HTERT RPE-1 (cell line): ENCODE measurements around the gene DRC7.

Source experiments
- in situ Hi-C: fragments of 300-500 bp; cut with MboI; formaldehyde crosslinking; loops from 4 replicates; pipeline ENCODE4 v1.14.3; 2020; ENCODE audit warnings: low sequenced_read_pairs

DRC7 gene

DNA sequence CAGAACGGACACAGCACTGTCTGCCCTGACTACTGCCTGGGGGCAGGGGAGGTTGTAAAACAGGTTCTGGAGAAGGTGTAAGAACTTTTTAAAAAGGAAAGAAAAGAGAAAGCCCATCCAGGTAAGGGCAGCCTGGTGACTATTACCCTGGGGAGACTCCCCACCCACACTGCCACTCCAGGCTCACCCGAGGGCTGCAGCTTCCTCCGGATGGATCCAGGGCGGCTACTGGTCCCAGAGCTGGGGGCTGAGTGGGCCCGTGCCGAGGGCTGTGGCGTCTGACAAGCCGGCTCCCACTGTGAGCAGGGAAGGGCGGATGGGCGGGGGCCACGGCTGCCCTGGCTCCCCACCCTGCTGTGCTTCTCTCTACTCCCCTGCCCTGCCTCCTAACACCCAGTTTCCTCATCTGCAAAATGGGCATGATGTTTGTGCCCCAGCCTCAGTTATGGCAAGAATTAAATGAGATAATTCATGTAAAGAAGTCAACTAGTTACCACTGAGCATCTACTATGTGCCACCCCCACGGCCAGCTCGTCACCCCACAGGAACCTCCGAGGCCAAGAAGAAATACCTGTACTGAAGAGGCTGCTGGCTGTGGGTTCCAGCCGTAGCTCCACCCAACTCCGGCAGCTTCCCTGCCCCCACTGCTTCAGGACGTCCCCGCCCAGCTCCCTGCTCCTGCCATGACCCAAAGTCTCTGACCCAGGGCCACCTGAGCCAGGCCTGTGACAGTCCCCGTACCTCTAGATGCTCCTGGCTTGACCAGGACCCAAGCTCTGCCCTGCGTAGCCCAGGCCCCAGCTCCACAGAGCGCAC lies 65.1 kb downstream of the DRC7 start:
- in situ Hi-C loops: no loop called here

DNA sequence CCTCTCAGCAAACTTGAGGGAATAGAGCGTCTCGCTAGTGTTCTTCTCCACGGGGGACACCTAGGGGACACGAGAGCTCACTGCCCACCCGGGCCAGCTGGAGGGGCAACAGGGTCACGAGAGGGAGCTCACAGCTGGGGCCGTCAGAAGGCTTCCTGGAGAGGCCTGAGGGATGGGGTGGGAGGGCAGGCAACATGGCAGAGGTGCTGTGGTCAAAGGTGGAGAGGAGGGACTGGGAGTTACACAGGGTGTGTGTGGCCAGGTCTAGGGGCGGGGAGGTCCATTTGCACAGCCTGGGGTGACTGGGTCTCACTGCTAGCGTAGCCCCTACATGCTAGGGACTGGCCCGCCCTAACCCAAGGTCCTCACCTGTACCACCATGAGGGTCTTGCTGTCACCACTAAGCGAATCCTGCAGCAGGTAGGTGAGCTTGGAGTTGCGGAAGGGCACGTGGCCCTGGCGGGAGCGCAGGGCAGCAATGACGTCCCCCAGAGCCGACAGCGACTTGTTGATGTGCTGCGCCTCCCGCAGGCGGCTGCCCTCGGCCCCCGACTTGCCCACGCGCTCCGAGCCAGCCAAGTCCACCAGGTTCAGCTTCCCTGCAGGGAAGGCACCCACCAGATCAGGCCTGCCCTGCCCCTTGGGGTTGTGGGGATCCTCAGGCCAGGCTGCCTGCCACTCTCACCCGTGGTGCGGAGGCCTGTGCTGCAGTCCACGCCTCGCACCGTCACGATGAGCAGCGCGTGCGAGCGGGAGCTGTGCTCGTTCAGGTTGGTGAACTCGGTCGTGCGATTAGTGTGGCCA lies 66.0 kb downstream of the DRC7 start:
- in situ Hi-C loops: no loop called here

GRCh38 chr16:57761301-57761700 lies 66.7 kb downstream of the DRC7 start:
- in situ Hi-C loops: no loop called here

DNA sequence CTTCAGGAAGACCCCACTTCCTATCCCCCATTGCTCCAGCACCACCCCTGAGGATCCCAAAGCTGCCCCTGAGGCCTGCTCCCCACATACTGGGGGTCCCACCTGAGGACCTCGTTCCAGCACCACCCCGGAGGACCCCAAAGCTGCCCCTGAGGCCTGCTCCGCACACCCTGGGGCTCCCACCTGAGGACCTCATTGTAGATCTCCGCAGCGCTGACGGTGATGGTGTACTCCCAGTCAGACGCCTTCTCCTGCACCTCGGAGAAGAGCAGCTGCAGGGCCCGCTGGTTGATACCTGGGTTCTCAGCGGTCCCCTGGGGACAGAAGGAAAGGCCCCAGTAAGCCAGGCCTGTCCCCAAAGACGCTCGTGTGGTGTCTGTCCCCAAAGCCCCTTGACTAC lies 67.4 kb downstream of the DRC7 start:
- in situ Hi-C loops: no loop called here

- in situ Hi-C loops: no loop called here
Measured at GRCh38 chr16:57762365-57763040, 67.9 kb downstream of the DRC7 start.

- in situ Hi-C loops: no loop called here
Measured at GRCh38 chr16:57763285-57764005, 68.8 kb downstream of the DRC7 start.

GRCh38 chr16:57764006-57764340 lies 69.4 kb downstream of the DRC7 start:
- in situ Hi-C loops: no loop called here

DNA sequence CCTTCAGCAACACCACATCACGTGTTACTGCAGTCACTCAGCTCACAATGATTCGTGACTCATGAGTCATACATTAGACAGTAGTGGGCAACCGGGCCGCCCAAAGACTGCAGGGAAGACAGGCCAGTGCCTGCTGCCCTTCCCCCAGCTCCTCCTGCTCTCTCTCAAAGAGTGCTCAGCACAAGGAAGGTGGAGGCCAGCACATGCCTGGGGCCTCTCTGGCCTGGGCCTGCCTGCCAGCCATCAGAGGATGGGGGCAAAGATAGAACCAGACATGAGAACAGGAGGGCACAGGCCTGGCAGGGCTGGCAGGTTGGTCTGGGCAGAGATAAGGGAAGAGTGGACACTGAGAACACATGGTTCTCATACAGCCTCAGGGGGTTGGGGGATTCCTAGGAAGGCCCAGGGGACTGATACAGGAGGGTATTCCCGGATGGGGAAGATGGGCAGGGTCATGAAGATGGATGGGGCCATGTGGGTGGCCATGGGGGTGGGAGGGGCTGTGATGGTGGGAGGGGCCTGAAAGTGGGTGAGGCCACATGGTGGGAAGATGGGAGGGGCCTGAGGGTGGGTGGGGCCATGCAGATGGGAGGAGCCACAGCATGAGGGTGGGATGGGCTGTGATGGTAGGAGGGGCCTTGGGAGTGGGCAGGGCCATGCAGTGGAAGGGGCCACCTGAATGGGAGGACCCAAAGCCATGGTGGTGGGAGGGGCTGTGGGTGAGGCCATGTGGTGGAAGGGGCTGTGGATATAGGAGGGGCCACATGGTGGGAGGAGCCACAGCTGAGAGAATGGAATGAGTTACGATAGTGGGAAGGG lies 69.9 kb downstream of the DRC7 start:
- in situ Hi-C loops: no loop called here

DNA sequence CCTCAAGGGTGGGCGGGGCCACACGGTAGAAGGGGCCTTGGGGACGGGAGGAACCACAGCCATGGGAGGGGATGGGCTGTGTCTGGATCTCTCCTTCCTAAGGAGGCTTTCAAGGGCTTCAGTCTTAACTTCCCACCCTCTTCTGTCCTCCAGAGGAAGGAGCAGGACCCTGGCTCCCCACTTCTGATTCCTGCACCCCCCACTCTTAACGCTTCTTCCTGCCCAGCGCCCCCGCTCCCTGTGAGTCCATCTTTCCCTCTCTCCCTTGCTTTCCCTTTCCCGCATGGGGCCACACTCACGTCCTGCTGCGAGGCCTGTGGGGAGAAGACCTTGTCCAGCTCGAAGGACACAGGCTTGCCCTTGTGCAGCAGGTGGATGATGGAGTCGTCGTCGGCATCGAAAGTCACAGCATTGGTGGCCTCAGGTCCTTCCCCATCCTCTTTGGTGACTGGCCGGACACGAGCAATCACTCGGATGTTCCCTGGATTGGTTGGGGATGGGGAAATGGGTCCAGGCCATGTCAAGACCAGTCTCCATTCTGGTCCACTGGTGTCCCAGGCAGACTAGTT lies 70.6 kb downstream of the DRC7 start:
- in situ Hi-C loops: no loop called here

GRCh38 chr16:57766714-57767348 lies 72.2 kb downstream of the DRC7 start:
- in situ Hi-C loops: no loop called here

GRCh38 chr16:57769541-57770145 lies 75.0 kb downstream of the DRC7 start:
- in situ Hi-C loops: no loop called here

DNA sequence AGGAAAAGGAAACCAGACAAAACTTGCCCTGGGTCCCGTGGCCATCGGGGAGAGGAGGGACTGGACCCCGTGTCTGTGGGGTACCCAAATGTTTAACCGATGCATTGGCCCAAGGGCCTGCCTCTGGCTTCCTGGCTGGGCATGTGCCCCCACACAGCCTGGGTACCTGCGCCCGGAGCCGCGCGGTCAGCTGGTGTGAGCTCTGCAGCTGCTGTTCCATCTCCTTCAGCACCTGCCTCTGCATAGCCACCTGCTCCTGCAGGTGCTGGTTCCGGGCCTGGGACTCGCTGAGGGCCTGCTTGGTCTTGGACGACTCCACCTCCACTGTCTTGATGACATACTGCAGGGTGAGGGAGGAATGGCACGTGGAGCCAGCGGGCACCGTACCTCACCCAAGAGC lies 75.8 kb downstream of the DRC7 start:
- in situ Hi-C loops: no loop called here

DNA sequence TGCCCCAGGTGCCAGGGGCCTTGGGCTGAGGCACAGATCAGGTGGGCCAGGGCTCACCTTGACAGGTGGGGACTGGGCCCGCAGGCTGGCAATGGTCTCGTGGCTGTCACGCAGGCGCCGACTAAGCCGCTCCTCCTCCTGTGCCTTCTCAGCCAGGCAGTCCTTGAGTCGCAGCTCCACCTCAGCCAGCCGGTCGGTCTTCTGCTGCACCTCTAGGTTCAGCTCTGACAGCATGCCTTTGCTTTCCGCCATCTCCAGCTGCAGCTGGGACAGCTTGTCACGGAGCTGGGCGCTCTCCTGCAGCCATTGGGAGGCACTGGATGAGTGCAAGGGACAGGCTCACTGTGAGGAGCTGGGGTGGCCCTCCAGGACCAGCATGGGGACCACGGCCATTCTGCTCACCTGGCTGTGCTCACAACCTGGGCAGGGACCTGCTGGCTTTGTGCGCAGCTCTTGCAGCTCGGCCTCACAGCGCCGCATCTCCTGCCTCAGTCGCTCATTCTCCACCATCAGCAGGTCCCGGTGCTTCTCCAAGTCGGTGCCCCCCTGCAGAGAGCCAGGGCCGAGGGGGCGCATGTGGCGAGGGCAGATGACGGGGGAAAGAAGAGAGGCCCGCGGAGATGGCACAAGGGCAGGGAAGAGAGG lies 76.7 kb downstream of the DRC7 start:
- in situ Hi-C loops: no loop called here

DNA sequence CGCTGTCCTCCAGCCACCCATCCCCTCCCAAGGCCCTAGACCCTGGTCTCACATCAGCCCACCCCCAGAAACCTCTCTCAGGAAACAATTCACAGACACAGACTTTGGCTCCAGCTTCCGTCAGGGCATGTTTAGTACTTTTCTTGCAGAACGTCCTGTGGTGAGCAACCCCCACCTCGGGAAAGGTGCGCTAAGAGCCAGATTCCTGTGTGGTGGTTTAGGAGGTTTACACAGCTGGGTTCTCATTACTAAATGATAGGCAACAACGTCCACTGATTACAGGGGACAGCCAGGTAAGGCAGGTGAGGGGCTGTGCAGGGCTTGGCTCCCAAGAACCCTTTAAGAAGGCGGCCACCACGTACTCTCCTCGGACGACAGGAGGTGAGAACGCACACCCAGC lies 78.4 kb downstream of the DRC7 start:
- in situ Hi-C loops: no loop called here

GRCh38 chr16:57773655-57774295 lies 79.2 kb downstream of the DRC7 start:
- in situ Hi-C loops: no loop called here

DNA sequence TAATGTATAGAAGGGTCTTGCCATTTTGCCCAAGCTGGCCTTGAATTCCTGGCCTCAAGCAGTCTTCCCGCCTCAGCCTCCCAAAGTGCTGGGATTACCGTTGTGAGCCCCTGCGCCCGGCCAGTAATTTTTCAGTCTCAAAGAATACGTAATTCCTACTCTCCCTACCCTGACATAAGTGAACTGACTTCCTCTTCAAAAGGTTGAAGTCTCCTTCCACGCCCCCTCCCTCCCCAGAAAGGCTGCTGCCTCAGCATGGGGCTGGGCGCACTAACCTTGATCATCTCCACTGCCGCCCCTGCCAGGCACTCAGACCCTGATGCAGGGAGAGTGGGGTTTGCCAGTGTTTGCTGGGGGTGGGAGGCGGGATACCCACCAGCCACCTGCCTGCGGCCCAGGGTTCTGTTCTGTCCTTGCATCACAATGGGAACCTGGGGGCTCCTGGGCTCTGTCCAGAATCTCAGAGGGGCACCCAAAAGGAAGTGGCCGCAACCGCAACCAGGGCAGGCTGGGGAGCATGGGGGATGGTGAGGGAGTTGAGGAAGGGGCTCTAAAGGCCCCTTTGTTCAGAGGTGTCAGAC lies 80.2 kb downstream of the DRC7 start:
- in situ Hi-C loops: no loop called here

DNA sequence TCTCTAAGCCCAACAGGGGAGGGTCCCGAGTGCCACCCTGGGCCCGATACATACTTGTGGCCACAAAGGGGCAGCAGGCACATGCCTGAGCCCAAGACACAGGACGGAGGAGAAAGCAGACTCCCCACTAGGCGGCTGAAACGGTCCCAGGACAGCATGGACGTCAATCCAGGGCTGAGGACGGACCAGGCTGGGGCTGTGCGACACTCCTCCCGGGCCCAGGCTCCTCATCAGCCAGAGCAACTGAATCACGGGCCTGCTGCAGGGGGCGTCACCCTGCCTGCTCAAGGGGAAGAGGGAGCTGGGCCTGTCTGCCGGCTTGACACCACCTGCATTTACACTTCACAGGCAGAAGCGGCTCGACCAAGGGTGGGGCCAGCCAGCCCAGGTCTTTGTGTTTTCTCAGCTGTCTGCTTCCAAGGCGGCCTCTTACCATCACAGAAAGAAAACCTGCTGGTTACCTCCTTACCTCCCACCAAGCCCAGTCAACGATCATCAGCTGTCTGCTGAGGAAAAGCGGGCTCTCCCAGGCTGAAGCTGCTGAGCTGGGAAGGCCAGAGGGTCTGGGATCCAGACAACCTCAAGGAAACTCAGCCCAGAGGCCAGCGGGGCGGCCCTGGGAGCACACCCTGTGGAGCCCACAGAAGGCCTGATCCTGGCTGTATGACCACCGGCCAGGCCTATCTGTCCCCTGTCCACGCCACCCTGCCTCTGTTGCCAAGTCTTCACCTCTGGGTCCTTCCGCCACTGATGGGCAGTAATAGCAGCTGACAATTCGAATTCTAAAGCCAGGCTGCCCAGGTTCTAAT lies 81.3 kb downstream of the DRC7 start:
- in situ Hi-C loops: no loop called here
